Esophagus squamous epithelium (tissue), 4 donors: ENCODE data around the gene GREB1.

Experiments used
- POLR2A ChIP-seq, 4 donors: fragments of 450-650 bp; IDR thresholded peaks; one replicate each; pipeline ENCODE4 v1.6.1; 2017; ENCODE audit warnings: antibody characterized with exemption in 4 of 4, mild to moderate bottlenecking in 4 of 4, moderate library complexity in 3 of 4
- TF ChIP-seq, protein P1 (sequence below), 6 experiments: fragments of 450-650 bp in 4 of 6; fragments of 200-600 bp in 2 of 6; sonication (generic) in 2 of 6; IDR thresholded peaks; one replicate each; pipeline ENCODE4 v1.5.1; 2016 to 2019; ENCODE audit warnings: antibody characterized with exemption in 6 of 6, mild to moderate bottlenecking in 4 of 6, moderate library complexity in 4 of 6

DNA sequence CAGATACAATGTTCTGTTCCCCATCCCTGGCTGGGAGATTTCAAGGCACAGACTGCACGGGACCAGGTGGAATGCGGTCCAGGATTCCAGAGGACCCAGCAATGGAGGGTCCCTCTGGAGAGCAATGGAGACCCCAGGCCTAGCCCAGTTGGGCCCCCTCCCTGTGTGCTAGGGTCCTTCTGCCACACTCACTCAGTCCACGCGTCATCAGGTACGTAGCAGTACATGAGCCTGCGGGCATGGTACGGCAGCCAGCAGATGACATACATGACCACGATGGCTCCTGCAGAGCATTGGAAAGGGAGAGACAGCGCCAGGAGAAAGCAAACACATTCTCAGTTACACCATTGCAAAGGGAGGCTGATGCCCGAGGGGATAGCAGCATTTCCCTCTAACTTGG is 126.0 kb downstream of the GREB1 start:
- TF ChIP-seq, protein P1, sequence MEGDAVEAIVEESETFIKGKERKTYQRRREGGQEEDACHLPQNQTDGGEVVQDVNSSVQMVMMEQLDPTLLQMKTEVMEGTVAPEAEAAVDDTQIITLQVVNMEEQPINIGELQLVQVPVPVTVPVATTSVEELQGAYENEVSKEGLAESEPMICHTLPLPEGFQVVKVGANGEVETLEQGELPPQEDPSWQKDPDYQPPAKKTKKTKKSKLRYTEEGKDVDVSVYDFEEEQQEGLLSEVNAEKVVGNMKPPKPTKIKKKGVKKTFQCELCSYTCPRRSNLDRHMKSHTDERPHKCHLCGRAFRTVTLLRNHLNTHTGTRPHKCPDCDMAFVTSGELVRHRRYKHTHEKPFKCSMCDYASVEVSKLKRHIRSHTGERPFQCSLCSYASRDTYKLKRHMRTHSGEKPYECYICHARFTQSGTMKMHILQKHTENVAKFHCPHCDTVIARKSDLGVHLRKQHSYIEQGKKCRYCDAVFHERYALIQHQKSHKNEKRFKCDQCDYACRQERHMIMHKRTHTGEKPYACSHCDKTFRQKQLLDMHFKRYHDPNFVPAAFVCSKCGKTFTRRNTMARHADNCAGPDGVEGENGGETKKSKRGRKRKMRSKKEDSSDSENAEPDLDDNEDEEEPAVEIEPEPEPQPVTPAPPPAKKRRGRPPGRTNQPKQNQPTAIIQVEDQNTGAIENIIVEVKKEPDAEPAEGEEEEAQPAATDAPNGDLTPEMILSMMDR (IDR thresholded peaks at IDR 0.05), result no peak
- TF ChIP-seq POLR2A (IDR thresholded peaks at IDR 0.05), result no peak
